SK-N-SH treated with all-trans-retinoic acid at 6 μM for 48 hours (cell line): ENCODE data around the gene MMP15.

ENCODE experiments used
- ATAC-seq: fragments of 200-7000 bp; cut with Tn5 transposase; 3 replicates; pipeline ENCODE4 v1.9.1; 2020; ENCODE audit warnings: mild to moderate bottlenecking, moderate library complexity
- ARNTL ChIP-seq: fragments of 450-650 bp; formaldehyde crosslinking; IDR thresholded peaks from 2 replicates; pipeline ENCODE4 v1.5.0; 2020; ENCODE audit warnings: low read depth, mild to moderate bottlenecking, moderate library complexity, borderline replicate concordance
- BACH2 ChIP-seq: fragments of 250-450 bp; sonication (Bioruptor Pico); IDR thresholded peaks from 2 replicates; pipeline ENCODE4 v1.9.0; 2021; ENCODE audit warnings: mild to moderate bottlenecking, borderline replicate concordance
- CSDC2 ChIP-seq: fragments of 250-450 bp; sonication (Bioruptor Pico); IDR thresholded peaks from 2 replicates; pipeline ENCODE4 v1.5.0; 2020; ENCODE audit warnings: mild to moderate bottlenecking, moderate library complexity
- ESRRG ChIP-seq: fragments of 250-450 bp; sonication (Bioruptor Pico); IDR thresholded peaks from 2 replicates; pipeline ENCODE4 v1.6.1; 2021; ENCODE audit warnings: mild to moderate bottlenecking
- GLIS3 ChIP-seq: fragments of 250-450 bp; sonication (Bioruptor Pico); IDR thresholded peaks from 2 replicates; pipeline ENCODE4 v1.5.0; 2020; ENCODE audit warnings: mild to moderate bottlenecking, moderate library complexity
- ISL1 ChIP-seq: fragments of 250-450 bp; sonication (Bioruptor Pico); IDR thresholded peaks from 2 replicates; pipeline ENCODE4 v2.1.2; 2022; ENCODE audit warnings: mild to moderate bottlenecking, moderate library complexity
- OSR1 ChIP-seq: fragments of 250-450 bp; sonication (Bioruptor Pico); IDR thresholded peaks from 2 replicates; pipeline ENCODE4 v1.8.0; 2022; ENCODE audit warnings: moderate library complexity, mild to moderate bottlenecking, inconsistent platforms
- PPARA ChIP-seq: fragments of 250-450 bp; sonication (Bioruptor Pico); IDR thresholded peaks from 2 replicates; pipeline ENCODE4 v1.5.0; 2020; ENCODE audit warnings: mild to moderate bottlenecking, borderline replicate concordance
- SNAI2 ChIP-seq: fragments of 250-450 bp; sonication (Bioruptor Pico); IDR thresholded peaks from 2 replicates; pipeline ENCODE4 v1.5.0; 2020; ENCODE audit warnings: mild to moderate bottlenecking, moderate library complexity
- TOX ChIP-seq: fragments of 250-450 bp; sonication (Bioruptor Pico); IDR thresholded peaks from 2 replicates; pipeline ENCODE4 v1.8.0; 2021; ENCODE audit warnings: mild to moderate bottlenecking, moderate library complexity, borderline replicate concordance
- ZC3H10 ChIP-seq: fragments of 250-450 bp; sonication (Bioruptor Pico); IDR thresholded peaks from 2 replicates; pipeline ENCODE4 v1.5.1; 2021; ENCODE audit warnings: mild to moderate bottlenecking, moderate library complexity
- ZFP30 ChIP-seq: fragments of 450-650 bp; formaldehyde crosslinking; IDR thresholded peaks from 2 replicates; pipeline ENCODE4 v1.5.0; 2022; ENCODE audit warnings: mild to moderate bottlenecking, moderate library complexity
- ZNF565 ChIP-seq: fragments of 450-650 bp; formaldehyde crosslinking; conservative IDR thresholded peaks from 2 replicates; pipeline ENCODE4 v1.5.0; 2020; ENCODE audit warnings: low read depth, mild to moderate bottlenecking, moderate library complexity
- ZNF70 ChIP-seq: fragments of 450-650 bp; formaldehyde crosslinking; IDR thresholded peaks from 2 replicates; pipeline ENCODE4 v1.5.0; 2020; ENCODE audit warnings: mild to moderate bottlenecking, moderate library complexity
- ZNF8 ChIP-seq: fragments of 450-650 bp; formaldehyde crosslinking; IDR thresholded peaks from 2 replicates; pipeline ENCODE4 v1.5.0; 2020; ENCODE audit warnings: mild to moderate bottlenecking, moderate library complexity
- TF ChIP-seq, protein P1 (sequence below): fragments of 250-450 bp; sonication (Bioruptor Pico); IDR thresholded peaks from 2 replicates; pipeline ENCODE4 v1.5.0; 2020; ENCODE audit warnings: mild to moderate bottlenecking, moderate library complexity
- TF ChIP-seq, protein P2 (sequence below): fragments of 250-450 bp; sonication (Bioruptor Pico); IDR thresholded peaks from 2 replicates; pipeline ENCODE4 v1.8.0; 2020; ENCODE audit warnings: mild to moderate bottlenecking, moderate library complexity, borderline replicate concordance
- TF ChIP-seq, protein P3 (sequence below): fragments of 250-450 bp; sonication (Bioruptor Pico); IDR thresholded peaks from 2 replicates; pipeline ENCODE4 v1.5.1; 2021; ENCODE audit warnings: mild to moderate bottlenecking, moderate library complexity
- TF ChIP-seq, protein P4 (sequence below): fragments of 250-450 bp; sonication (Bioruptor Pico); IDR thresholded peaks from 2 replicates; pipeline ENCODE4 v1.5.1; 2020; ENCODE audit warnings: low read depth, mild to moderate bottlenecking, moderate library complexity
- TF ChIP-seq, protein P5 (sequence below): fragments of 250-450 bp; sonication (Bioruptor Pico); IDR thresholded peaks from 2 replicates; pipeline ENCODE4 v1.8.0; 2021; ENCODE audit warnings: low read depth, mild to moderate bottlenecking, moderate library complexity, borderline replicate concordance

Gene MMP15

DNA sequence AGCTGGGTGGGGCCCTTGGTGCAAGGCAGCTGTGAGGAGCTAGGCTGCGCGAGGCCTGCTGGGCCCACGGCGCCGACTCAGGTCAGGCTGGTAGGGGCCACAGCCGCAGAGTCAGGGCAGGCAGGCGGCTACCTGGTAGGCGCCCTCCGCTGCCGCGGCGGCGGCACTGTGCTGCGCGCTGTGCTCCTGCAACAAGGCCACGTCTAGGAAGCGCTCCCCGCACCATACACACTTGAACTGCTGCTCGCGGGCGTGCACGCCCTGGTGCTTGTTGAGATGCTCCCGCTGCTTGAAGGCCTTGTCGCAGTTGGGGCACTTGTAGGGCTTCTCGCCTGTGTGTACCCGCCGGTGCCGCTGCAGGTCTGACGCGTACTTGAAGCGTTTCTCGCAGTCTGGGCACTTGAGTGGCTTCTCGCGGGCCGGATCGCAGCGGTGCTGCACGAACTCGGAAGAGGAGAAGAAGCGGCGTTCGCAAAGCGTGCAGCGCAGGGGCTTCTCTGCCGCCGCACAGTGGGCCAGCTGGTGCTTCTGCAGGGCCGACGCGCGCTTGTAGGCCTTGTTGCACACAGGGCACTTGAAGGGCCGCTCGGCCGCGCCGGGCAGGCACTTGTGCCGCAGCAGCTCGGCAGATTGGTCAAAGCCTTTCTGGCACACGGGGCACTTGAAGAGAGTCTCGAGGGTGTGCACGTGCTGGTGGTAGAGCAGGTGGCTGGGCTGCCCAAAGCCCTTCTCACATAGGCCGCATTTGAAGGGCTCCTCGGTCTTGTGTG lies 29.0 kb upstream of the MMP15 start:
- TF ChIP-seq, protein P1, sequence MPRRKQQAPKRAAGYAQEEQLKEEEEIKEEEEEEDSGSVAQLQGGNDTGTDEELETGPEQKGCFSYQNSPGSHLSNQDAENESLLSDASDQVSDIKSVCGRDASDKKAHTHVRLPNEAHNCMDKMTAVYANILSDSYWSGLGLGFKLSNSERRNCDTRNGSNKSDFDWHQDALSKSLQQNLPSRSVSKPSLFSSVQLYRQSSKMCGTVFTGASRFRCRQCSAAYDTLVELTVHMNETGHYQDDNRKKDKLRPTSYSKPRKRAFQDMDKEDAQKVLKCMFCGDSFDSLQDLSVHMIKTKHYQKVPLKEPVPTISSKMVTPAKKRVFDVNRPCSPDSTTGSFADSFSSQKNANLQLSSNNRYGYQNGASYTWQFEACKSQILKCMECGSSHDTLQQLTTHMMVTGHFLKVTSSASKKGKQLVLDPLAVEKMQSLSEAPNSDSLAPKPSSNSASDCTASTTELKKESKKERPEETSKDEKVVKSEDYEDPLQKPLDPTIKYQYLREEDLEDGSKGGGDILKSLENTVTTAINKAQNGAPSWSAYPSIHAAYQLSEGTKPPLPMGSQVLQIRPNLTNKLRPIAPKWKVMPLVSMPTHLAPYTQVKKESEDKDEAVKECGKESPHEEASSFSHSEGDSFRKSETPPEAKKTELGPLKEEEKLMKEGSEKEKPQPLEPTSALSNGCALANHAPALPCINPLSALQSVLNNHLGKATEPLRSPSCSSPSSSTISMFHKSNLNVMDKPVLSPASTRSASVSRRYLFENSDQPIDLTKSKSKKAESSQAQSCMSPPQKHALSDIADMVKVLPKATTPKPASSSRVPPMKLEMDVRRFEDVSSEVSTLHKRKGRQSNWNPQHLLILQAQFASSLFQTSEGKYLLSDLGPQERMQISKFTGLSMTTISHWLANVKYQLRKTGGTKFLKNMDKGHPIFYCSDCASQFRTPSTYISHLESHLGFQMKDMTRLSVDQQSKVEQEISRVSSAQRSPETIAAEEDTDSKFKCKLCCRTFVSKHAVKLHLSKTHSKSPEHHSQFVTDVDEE (CRISPR knock-in tag), result no peak
- TF ChIP-seq ZFP30 (no peak), ISL1 (no peak), BACH2 (CRISPR knock-in tag) (no peak), PPARA (no peak), TOX (no peak), GLIS3 (CRISPR knock-in tag) (no peak), ZNF8 (CRISPR knock-in tag) (no peak), ZC3H10 (CRISPR knock-in tag) (no peak), SNAI2 (CRISPR knock-in tag) (no peak), OSR1 (CRISPR knock-in tag) (no peak), ARNTL (CRISPR knock-in tag) (no peak), ESRRG (no peak), ZNF565 (CRISPR knock-in tag) (no peak), CSDC2 (CRISPR knock-in tag) (no peak)
- TF ChIP-seq, protein P2, sequence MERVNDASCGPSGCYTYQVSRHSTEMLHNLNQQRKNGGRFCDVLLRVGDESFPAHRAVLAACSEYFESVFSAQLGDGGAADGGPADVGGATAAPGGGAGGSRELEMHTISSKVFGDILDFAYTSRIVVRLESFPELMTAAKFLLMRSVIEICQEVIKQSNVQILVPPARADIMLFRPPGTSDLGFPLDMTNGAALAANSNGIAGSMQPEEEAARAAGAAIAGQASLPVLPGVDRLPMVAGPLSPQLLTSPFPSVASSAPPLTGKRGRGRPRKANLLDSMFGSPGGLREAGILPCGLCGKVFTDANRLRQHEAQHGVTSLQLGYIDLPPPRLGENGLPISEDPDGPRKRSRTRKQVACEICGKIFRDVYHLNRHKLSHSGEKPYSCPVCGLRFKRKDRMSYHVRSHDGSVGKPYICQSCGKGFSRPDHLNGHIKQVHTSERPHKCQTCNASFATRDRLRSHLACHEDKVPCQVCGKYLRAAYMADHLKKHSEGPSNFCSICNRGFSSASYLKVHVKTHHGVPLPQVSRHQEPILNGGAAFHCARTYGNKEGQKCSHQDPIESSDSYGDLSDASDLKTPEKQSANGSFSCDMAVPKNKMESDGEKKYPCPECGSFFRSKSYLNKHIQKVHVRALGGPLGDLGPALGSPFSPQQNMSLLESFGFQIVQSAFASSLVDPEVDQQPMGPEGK (CRISPR knock-in tag), result no peak
- TF ChIP-seq, protein P3, sequence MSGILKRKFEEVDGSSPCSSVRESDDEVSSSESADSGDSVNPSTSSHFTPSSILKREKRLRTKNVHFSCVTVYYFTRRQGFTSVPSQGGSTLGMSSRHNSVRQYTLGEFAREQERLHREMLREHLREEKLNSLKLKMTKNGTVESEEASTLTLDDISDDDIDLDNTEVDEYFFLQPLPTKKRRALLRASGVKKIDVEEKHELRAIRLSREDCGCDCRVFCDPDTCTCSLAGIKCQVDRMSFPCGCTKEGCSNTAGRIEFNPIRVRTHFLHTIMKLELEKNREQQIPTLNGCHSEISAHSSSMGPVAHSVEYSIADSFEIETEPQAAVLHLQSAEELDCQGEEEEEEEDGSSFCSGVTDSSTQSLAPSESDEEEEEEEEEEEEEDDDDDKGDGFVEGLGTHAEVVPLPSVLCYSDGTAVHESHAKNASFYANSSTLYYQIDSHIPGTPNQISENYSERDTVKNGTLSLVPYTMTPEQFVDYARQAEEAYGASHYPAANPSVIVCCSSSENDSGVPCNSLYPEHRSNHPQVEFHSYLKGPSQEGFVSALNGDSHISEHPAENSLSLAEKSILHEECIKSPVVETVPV (CRISPR knock-in tag), result no peak
- TF ChIP-seq, protein P4, sequence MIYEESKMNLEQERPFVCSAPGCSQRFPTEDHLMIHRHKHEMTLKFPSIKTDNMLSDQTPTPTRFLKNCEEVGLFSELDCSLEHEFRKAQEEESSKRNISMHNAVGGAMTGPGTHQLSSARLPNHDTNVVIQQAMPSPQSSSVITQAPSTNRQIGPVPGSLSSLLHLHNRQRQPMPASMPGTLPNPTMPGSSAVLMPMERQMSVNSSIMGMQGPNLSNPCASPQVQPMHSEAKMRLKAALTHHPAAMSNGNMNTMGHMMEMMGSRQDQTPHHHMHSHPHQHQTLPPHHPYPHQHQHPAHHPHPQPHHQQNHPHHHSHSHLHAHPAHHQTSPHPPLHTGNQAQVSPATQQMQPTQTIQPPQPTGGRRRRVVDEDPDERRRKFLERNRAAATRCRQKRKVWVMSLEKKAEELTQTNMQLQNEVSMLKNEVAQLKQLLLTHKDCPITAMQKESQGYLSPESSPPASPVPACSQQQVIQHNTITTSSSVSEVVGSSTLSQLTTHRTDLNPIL (CRISPR knock-in tag), result no peak
- TF ChIP-seq, protein P5, sequence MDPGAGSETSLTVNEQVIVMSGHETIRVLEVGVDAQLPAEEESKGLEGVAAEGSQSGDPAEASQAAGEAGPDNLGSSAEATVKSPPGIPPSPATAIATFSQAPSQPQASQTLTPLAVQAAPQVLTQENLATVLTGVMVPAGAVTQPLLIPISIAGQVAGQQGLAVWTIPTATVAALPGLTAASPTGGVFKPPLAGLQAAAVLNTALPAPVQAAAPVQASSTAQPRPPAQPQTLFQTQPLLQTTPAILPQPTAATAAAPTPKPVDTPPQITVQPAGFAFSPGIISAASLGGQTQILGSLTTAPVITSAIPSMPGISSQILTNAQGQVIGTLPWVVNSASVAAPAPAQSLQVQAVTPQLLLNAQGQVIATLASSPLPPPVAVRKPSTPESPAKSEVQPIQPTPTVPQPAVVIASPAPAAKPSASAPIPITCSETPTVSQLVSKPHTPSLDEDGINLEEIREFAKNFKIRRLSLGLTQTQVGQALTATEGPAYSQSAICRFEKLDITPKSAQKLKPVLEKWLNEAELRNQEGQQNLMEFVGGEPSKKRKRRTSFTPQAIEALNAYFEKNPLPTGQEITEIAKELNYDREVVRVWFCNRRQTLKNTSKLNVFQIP (CRISPR knock-in tag), result no peak
- ATAC-seq, result no peak

DNA sequence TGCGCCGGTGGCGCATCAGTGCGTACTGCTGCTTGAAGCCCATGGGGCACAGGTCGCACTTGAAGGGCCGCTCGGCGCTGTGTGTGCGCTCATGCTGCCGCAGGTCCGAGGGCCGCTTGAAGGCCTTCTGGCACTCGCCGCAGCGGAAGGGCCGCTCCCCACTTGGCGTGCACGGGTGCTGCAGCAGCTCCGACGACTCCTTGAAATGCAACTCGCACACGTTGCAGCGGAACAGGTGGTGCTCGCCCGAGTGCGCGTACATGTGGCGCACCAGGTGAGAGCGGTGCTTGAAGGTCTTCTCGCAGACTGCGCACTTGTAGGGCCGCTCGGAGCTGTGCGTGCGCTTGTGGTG lies 28.4 kb upstream of the MMP15 start:
- ATAC-seq, result no peak
- TF ChIP-seq ZFP30 (no peak), ISL1 (no peak), GLIS3 (CRISPR knock-in tag) (no peak), OSR1 (CRISPR knock-in tag) (no peak), ZNF70 (no peak)
- TF ChIP-seq, protein P5 (CRISPR knock-in tag), result no peak
- TF ChIP-seq, protein P1 (CRISPR knock-in tag), result no peak
- TF ChIP-seq, protein P4 (CRISPR knock-in tag), result no peak
- TF ChIP-seq, protein P2 (CRISPR knock-in tag), result no peak
